Fibroblast of skin of right quadriceps (primary cell): Measurements from ENCODE around the gene AIF1.
A peak's percentile ranks its signal among the peaks of the same experiment; 100 is the strongest.

Source experiments
- DNase-seq: peaks from one replicate; pipeline ENCODE4 v3.0.0-alpha.2; 2013

Gene AIF1

DNA sequence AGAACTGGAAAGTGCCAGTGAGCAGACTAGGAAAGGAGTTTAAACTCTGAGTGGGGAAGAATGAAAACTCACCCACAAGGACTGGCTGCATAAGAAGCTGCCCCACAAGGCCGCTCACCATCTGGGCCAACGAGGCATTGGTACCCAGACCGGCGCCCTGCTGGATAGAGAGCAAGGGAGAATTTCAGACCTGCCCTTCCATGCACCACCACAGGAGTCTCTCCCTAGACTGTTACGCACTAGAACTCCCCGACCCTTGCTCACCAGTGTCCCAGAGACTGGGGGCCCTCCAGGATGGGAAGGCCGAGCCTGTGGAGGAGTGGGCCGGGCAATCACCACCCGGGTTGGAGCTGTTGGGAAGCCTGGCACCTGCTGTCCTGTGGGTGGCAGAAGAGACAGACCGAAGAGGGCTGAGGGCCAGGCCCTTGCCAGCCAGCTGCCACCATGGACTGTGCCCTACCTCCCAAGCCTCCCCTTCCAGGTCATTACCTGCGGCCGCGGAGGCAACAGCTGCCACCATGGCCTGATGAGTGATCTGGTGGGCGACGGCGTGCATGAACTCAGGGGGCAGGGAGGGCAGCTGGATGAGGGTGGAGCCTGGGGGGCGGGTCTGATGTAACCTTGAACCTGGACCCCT lies 28.9 kb downstream of the AIF1 start:
- no peak for DNase-seq

DNA sequence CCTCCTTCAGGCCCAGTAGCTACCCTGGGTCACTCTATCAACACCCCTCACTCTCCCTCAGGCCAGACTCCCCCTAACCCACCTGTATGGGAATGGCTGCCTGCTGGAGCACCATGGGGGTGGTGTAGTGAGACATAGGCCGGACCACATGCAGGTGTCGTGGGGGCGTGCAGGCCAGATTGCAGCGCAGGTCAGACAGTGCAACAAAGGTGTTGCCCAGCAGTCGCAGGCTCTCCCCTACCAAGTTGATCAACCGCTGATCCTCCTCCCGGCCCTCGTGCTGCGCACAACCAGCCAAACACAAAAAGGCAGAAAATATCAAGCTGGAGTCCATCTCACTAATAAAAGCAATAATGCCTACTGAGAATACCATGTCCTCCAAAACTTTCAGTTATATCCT lies 30.3 kb downstream of the AIF1 start:
- DNase-seq = no peak

DNA sequence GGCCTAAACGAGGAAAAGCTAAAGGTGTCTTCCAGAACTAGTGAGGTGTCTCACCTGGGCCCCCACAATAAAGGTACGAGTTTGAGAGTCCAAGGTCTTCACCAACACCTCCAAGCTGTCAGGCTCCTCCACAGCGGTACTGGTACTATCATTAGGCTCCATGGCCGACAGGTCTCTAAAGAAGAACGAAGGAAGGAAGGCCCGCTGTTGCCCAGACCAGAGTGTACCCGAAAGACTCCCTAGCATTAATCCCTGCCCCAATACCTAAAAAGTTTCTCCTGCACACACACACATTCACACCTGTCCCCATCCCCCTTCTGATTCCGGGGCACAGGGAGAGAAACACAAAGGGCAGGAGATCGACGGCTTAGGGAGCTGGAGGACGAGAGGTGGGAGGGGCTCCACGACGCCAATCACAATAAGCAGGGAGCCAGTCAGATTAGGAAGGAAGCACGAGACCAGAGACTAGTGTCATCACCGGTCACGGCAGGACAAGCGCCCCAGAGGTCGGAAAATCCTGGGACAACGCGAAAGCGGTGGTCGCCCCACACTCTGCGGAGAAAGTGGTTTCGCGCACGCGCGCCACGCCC lies 36.7 kb downstream of the AIF1 start:
- no peak for DNase-seq

DNA sequence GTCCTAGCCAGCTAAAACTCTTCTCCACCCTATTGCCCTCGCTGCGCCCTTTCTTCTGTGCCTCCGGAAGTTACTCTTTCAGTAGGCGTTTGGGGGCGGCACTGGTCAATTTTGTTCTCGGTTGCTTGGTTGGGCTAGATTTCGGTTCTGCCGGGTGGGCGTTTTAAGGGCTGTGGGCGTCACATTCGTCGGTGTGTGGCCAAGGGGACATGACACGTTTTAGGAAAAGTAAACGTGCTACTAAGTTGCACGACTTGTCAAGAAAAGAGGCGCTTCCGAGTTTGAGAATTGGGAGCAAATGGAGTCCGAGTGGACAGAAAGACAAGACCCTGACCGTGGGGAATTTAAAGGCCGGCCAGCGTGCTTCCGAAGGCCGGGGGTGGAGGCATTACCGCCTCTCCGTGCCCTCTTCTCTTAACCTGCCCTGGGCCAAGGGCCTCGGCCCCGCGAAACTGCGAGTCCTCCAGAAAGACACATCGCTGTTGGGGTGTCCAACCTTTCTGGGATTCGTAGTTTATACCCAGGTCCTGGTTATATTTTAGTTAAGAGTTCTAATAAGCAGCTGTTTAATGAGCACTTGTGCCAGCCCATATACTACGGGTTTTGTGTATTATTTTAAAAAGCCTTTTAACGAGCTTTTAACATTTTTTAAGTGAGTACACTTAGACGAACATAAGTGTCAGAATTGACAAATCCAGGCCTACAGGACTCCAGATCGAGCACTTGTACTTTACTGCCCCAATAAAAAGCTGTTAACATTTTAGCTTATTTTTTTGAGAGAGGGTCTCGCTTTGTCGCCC lies 38.1 kb downstream of the AIF1 start:
- no peak for DNase-seq

DNA sequence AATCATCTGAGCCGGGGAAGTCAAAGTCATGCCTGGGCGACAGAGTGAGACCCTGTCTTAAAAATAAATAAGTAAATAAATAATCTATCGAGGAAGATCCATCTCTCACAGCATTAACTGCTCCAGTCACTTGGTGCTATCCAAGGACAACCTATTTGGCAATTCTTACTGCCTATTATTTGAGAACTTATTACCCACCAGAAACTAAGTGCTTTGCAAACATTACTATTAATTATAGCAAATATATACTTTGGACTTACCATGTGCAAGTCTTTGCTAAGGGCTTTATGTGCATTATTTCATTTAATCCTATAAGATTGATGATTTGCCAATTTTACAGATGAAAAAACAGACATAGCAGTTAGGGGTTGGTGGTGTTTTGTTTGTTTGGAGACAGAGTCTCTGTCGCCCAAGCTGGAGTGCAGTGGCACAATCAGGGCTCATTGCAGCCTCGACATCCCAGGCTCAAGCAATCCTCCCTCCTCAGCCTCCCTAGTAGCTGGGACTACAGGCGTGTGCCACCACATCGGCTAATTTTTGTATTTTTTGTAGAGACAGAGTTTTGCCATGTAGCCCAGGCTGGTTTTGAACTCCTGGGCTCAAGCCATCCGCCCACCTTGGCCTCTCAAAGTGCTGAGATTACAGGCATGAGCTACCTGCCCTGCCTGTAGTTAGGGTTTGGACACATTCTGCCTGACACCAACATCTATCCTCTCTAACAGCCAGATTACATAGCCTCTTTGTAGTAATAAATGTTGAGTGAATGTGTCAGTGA lies 39.7 kb downstream of the AIF1 start:
- no peak for DNase-seq

DNA sequence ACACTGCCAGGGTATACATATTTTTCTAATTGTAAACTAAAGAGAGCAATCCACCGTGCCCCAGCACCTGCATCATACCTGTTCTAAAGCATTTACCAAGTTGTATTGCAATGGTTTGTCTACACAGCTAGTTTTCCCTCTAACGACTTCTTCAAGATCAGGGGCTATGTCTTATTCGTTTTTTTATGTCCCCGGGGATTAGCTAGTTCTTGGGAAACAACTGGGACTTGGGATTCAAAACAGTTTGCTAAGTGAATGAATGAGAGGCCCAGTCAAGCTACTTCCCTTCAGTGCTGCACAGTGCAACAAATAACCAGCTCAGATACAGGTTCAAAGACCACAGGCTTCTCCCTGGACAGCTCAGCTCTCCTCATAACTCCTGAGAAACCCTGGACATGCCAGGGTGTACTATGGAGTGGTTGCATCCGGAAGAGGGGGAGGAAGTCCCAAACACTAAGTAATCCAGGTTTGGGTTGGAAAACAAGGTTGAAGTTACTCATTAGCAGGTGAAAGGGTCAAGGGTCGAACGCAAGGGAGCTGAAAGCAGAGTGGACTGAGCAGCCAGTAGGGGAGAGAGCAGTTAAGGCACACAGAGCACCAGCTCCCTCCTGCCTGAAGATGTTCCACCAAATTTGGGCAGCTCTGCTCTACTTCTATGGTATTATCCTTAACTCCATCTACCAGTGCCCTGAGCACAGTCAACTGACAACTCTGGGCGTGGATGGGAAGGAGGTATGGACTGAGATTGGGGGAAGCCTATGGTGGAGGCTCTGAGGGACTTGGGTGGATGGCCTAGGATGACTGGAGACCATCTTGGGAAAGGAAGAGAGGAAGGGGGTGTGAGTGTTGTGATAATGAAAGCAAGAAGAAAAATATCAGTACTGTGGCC lies 40.6 kb downstream of the AIF1 start, which contains the start of gene APOM:
Gene APOM (plus strand): TSS at position 546 of the 889 bp plus-strand sequence. CDS start 73 bp downstream, at position 619.
- DNase-seq = no peak

DNA sequence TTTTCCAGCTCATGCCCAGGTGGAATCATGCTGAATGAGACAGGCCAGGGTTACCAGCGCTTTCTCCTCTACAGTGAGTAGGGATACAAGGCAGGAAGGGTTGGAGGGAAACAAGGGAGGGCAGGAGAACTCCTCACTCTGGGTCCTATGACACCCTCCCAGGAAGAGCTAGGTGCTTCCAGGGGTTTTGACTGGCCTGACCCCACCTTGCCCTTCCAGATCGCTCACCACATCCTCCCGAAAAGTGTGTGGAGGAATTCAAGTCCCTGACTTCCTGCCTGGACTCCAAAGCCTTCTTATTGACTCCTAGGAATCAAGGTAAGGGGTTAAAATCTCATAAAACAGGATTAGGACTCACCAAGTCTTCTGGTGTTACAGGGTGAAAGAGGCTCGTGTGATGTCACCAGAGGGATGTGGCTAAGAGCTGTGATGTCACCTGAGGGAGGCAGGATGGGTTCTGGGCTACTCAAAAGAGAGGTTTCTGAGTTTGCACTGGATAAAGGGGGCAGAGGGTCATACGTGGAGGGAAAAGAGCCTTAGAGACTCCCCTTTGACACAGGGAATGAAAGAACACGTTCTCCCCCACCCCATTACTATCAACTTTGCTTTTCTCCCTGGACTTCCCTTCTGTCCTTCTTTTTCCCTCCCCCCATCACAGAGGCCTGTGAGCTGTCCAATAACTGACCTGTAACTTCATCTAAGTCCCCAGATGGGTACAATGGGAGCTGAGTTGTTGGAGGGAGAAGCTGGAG lies 42.5 kb downstream of the AIF1 start:
- no peak for DNase-seq

DNA sequence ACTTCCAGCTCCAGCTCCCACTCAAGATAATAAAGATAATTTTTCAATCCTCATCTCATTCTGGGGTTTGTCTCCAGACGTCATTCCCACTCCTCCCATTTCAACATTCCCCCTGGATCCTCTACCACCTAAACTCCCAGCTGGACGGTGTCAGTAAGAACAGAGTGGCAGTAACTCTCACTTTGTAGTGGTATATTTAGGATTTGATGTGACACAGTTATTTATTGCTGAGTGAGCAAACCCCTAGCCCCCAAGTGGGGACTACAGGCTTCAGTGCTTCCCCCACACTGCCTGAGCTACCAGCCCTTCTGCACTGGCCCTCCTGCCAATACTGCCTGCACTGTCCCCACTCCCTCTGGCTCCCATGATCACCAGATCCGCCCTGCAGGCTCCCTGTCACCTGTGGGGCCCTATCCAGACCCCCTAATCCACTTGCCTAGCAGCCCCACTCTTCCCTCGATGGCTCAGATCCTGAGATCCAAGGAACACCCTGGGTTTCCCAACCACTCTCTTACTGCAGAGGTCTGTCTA lies 43.2 kb downstream of the AIF1 start:
- no peak for DNase-seq

DNA sequence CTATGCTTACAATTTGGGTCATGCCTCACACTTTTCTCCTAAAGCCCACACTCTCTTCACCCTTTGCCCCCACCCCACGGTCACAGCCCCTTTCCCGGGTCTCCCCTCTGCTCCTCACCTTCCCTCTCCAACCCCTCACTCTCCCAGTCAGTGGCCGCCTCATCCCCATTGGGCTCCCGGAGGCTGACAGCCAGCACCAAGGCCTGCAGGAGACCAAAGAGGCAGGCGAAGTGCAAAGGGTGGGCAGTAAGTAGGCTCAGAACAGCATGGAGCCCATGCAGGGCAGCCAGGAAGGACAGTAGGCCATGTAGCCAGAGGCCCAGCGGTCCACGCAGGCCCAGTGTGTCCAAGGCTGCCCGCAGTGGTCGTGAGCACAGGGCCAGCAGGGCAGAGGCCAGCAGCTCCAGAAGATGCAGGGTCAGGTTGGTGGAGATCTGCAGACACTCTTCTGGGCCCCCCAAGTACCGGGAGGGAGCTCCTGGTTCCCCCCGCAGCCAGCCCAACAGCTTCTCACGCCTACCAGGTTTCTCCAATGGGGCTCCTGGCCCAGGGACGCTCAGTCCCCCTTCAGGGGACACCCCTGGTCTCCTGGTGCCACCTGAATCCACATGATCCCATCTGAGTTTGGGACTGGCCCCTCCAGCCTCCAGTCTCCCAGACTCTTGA lies 44.1 kb downstream of the AIF1 start:
- DNase-seq = no peak

DNA sequence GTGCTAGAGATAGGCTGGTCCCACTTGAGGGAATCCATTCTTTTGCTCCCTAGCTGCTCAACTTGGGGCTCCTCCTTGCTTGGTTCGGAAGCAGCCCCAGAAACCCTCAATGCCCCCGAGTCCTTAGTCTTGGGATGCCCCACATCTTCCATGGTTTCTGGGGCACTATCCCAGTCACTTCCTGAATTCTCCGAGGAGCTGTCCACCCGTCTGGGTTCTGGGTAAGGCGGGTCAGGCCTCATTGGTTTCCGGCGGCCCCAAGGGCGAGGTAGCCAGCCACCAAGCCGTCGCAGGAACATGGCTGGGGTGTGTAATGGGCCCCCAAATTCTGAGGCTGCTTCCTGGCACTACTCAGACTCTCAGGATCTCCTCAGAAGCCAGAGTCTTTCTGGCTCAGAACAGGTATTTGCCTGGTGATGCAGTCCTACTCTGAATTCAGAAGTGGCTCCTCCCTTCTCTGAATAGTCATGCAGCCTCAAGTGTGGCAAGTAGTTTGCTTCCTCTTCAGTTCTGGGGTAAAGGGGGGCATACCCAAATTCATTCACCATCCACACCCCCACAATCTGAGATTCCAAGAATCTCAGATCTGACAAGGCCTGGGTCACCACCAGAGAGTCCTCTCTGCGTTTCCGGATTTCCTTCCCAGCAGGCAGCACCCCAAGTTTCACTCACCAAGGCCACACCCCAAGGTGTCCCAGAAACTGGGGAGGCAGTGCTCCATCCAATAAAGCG lies 44.8 kb downstream of the AIF1 start:
- DNase-seq = no peak

DNA sequence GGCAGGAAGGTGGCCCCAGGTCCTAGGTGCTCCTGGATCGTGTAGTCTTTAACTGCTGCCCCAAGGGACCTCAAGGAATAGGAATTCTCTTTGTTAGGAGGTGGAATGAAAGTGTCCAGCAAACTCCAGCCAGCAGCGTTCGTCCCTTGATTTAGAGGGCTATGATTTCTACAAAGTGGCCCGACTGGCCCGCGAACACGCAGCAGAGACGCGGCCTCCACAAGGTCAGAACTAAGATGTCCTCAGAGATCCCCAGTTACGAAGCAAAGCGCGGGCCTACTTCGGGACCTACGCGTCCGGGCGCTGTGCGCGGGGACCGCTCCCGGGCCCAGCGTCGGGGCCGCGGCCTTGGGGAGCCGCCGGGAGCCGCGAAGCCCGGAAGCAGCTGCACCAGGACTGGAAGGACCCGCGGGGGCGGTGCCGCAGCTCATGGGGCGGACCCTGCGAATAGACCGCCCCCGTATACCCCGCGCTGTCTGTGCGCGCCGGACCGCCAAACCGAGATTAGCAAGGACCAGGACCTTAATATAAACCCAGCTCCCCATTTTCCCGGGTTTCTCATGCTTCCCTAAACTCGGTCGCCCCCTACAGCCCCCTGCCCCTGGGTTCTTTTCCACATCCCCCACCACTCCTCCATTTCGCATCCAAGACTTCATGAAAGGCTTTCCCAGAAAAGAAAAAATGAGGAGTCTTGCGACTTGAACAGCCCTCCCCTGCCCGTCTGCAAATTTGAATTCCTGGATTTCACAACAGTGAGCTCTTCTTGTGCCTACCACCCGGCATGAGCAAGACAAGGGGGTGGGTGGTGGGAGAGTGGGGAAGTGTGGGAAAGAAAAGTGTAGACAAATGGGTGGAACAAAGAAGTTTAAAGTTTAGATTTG lies 45.6 kb downstream of the AIF1 start, which contains the start of gene C6orf47:
Gene C6orf47 (minus strand): TSS at position 398 of the 881 bp plus-strand sequence. CDS start 831 bp downstream, outside the sequence.
- peak; percentile 78 for DNase-seq

DNA sequence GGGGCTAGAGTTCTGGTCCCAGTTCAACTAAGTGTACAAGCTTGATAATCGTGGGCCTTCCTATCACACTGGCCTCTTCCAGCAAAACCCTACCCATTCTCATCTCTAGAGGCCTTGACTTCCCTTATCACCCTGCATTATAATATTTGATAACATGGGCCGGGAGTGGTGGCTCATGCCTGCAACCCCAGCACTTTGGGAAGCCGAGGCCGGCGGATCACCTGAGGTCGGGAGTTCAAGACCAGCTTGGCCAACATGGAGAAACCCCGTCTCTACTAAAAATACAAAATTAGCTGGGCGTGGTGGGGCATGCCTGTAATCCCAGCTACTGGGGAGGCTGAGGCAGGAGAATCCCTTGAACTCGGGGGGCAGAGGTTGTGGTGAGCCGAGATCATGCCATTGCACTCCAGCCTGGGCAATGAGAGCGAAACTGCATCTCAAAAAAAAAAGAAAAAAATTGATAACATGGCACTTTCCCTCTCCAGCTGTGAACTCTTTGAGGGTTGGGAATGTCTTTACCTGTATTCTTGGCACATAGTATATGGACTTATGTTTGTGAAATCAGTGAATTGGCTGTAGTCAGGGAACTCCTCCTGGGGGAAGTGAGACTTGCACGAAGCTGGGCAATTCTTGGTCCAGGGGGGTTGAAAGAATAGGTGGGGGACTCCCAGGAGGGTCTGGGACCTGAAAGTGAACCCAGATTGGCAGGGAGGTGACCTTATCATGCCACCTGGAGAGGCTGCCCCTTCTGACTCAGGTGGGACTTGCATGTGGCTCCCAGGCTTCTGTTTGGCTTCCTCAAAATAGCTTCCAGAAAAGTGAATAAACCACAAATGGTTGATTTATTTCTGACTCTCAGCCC lies 46.5 kb downstream of the AIF1 start:
- no peak for DNase-seq

DNA sequence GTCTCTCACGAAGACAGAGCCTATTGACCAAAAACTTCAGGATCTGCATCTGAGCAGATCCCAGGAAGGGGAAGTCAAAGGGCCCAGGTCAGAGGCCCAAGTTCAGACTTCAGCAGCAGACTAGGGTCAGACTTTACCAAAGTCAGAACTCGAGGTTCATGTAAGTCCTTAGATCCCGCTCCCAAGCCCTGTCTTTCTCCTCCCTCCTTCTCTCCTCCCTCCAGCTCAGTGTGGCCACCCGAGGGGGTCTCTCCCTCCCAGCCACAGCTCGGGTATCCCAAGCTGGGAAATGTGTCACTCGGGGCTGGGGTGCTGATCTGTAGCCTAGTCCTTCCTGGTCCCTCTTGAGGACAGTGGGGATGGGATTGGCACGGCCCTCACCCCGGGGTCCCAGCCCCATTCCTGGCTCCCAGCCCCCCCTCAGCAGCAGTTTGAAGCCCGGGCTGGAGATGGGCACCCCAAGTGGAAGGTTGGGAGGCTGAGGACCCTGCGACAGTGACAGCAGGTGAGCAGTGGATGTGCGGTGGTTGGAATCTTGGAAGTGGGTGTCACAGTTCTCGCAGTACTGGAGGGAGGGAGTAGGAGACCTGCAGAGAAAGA lies 47.2 kb downstream of the AIF1 start:
- no peak for DNase-seq

DNA sequence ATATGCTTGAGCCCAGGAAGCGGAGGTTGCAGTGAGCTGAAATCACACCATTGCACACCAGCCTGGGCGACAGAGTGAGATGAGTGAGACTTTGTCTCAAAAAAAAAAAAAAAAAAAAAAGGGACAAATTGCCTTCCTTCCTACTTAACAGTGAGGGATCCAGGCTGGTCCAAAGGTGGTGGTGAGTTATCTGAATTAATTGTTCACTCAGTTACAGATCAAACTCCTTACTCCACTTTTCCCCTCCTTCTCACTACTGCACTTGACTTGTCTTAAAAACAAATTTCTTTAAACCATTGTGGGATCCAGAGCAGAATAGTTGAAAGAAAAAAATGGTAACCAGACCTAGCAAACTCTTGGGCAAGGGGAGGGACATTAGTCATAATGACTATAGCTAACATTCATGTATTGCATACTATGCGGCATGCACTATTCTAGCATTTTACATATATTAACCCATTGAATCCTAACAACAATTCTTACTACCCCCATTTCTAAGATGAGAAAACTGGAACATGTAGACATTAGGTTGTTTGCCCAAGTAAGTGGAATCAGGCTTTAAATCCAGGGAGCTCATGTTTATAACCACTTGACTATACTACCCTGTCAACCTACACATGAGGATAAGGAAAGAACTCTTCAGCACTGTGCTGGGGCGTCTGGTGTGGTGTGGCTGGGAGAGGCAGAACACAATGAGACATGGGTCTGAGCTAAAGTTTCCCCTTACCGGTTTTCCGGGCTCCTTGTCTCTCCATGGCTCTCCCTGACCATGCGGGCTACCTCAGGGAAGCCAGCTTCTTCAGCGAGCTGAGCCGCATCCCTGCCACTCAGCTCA lies 48.3 kb downstream of the AIF1 start:
- peak; percentile 42 for DNase-seq

DNA sequence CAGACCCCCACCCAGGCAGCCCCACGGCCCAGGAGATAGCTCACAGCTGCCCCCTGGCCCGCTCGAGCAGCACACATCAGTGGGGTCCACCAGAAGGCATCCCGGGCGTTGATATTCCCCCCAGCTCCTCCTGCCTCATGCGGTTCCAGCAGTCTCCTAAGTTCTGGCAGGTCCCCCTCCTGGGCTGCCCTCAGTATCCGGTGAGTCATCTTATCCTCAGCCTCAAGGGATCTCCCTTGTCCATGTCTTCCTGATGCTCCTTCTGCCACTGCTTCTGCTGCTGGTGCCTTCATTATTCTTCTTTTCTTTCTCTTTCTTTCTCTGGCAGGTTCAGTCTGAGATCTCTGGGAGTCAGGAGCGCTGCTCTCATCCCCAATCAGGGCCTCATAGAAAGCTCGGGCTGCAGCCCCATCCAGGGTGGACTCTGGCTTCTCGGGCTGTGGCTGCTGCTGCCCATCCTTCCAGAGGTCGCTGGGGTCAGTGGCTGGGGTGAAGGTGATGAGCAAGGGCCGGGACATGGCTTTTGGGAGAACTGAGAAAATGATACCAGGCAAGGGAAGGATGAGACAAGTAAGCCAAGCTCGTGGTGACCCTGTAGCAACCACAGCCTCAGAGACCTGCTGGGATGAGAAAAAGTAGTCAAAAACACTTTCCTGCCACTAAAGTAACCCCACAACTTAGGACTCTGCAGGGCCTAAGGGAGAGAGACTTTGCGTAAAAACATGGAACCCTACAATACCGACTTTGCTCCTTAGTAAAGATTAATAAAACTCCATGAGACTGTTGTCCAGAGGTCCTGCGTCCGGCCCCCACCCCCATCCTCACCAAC lies 49.1 kb downstream of the AIF1 start:
- DNase-seq = peak; percentile 83
